HepG2 (cell line): ENCODE data around the gene PDE2A. TPM values are rescaled to one million over a fixed set of nuclear protein-coding genes. Genes with fewer than 3 reads are reported as not detected.

ENCODE experiments used
- ATAC-seq: fragments of 200-7000 bp; cut with Tn5 transposase; 3 replicates; pipeline ENCODE4 v1.9.1; 2020; ENCODE audit warnings: mild to moderate bottlenecking, moderate library complexity
- BruUV-seq: library from RNA; stranded (reverse); fragments of 400-500 nt; replicated peaks from 2 replicates; lab custom pipeline; 2021; lab: Mats Ljungman, UMichigan
- CTCF ChIA-PET: fragments of 300-600 bp; formaldehyde crosslinking; extraction: SDS; loops from one replicate; lab custom pipeline; 2021; ENCODE audit warnings: low total read pairs, inconsistent platforms, low intra/inter-chr PET ratio; lab: Yijun Ruan, JAX
- POLR2A ChIA-PET: fragments of 350-600 bp; sonication (Branson Sonifier 250); formaldehyde crosslinking; loops from one replicate; lab custom pipeline; 2020; ENCODE audit warnings: antibody characterized with exemption, inconsistent platforms; lab: Yijun Ruan, JAX
- DNase-seq: peaks from one replicate; pipeline ENCODE4 v3.0.0-alpha.2; 2015; ENCODE audit warnings: low spot score
- FAIRE-seq: peaks from 3 replicates; lab custom pipeline; 2011; peaks lifted over from hg19 to GRCh38; lab: Jason Lieb, UNC
- H2AFZ ChIP-seq: one replicate; pipeline ENCODE4 v1.6.1; 2011; ENCODE audit warnings: low read length, inconsistent platforms
- H3K27ac ChIP-seq: fragments of 300-600 bp; 3 replicates; pipeline ENCODE4 v1.8.0; 2011; ENCODE audit warnings: mixed run types, mild to moderate bottlenecking, mixed read lengths, low read length, inconsistent platforms; ENCODE audit not compliant: insufficient read depth; ENCODE audit errors: extremely low read length
- H3K27me3 ChIP-seq, 2 experiments: fragments of 200-600 bp in 1 of 2; 2 replicates in 1 of 2; 3 replicates in 1 of 2; pipeline versions ENCODE4 v1.6.0 to v1.8.0; 2011; ENCODE audit warnings: low read length in 2 of 2, mild to moderate bottlenecking in 2 of 2, moderate library complexity in 2 of 2, inconsistent platforms in 1 of 2; ENCODE audit not compliant: insufficient read depth in 2 of 2, control insufficient read depth in 1 of 2
- H3K36me3 ChIP-seq, 2 experiments: fragments of 200-600 bp in 1 of 2; replicated peaks in 1 of 2; 2 replicates in 1 of 2; 3 replicates in 1 of 2; pipeline versions ENCODE4 v1.5.1 to v1.8.0; 2011; ENCODE audit warnings: low read length in 2 of 2, inconsistent platforms in 1 of 2; ENCODE audit not compliant: insufficient read depth in 2 of 2, control insufficient read depth in 1 of 2
- H3K4me1 ChIP-seq: 2 replicates; pipeline ENCODE4 v1.5.1; 2012; ENCODE audit warnings: low read length, inconsistent platforms; ENCODE audit not compliant: insufficient read depth
- H3K4me2 ChIP-seq: 2 replicates; pipeline ENCODE4 v1.6.0; 2011; ENCODE audit warnings: low read depth, low read length, inconsistent platforms
- H3K4me3 ChIP-seq, 3 experiments: fragments of 200-600 bp in 1 of 3; sonication (generic), shearing (Covaris generic) in 1 of 3; replicated peaks in 1 of 3; 2 replicates each; pipeline ENCODE4 v1.5.1; 2011 to 2016; ENCODE audit warnings: low read length in 3 of 3, inconsistent platforms in 2 of 3, low read depth in 2 of 3, mild to moderate bottlenecking in 2 of 3, control low read depth in 1 of 3, mixed read lengths in 1 of 3; ENCODE audit not compliant: insufficient read depth in 1 of 3
- H3K79me2 ChIP-seq: one replicate; pipeline ENCODE4 v1.6.1; 2011; ENCODE audit warnings: low read length, inconsistent platforms; ENCODE audit not compliant: insufficient read depth
- H3K9ac ChIP-seq: 2 replicates; pipeline ENCODE4 v1.6.0; 2011; ENCODE audit warnings: mild to moderate bottlenecking, low read depth, low read length, inconsistent platforms; ENCODE audit not compliant: insufficient read depth
- H3K9me3 ChIP-seq: 2 replicates; pipeline ENCODE4 v1.5.1; 2012; ENCODE audit warnings: mild to moderate bottlenecking, low read length
- H4K20me1 ChIP-seq: 2 replicates; pipeline ENCODE4 v1.6.0; 2011; ENCODE audit warnings: inconsistent platforms, mild to moderate bottlenecking, low read length, moderate library complexity; ENCODE audit not compliant: insufficient read depth
- CENPX ChIP-seq: sonication (generic); formaldehyde crosslinking; IDR thresholded peaks from 2 replicates; pipeline ENCODE4 v1.9.0; 2021; ENCODE audit warnings: mild to moderate bottlenecking, missing genetic modification reagents, moderate library complexity
- HMG20A ChIP-seq: IDR thresholded peaks from 2 replicates; pipeline ENCODE4 v1.6.1; 2016; ENCODE audit warnings: borderline replicate concordance
- NR2F2 ChIP-seq: IDR thresholded peaks from 2 replicates; pipeline ENCODE4 v1.6.1; 2012; ENCODE audit warnings: low read depth, inconsistent platforms, borderline replicate concordance
- POLR2G ChIP-seq: fragments of 200-400 bp; formaldehyde crosslinking; IDR thresholded peaks from 2 replicates; pipeline ENCODE4 v1.6.1; 2018; ENCODE audit warnings: mild to moderate bottlenecking, low read depth, low read length, moderate library complexity
- SMARCE1 ChIP-seq: fragments of 450-650 bp; IDR thresholded peaks from 2 replicates; pipeline ENCODE4 v1.6.1; 2017; ENCODE audit warnings: borderline replicate concordance
- SP140L ChIP-seq: sonication (generic); formaldehyde crosslinking; IDR thresholded peaks from 2 replicates; pipeline ENCODE4 v1.4.0; 2020; ENCODE audit warnings: missing genetic modification reagents, borderline replicate concordance
- TBX2 ChIP-seq: sonication (generic); formaldehyde crosslinking; IDR thresholded peaks from 2 replicates; pipeline ENCODE4 v1.5.0; 2020; ENCODE audit warnings: missing genetic modification reagents, mild to moderate bottlenecking, borderline replicate concordance
- XRCC5 ChIP-seq: fragments of 200-400 bp; formaldehyde crosslinking; optimal IDR thresholded peaks from 2 replicates; pipeline ENCODE3; 2017; ENCODE audit warnings: mild to moderate bottlenecking, low read length
- ZFY ChIP-seq: sonication (generic); formaldehyde crosslinking; IDR thresholded peaks from 2 replicates; pipeline ENCODE4 v1.4.0; 2020; ENCODE audit warnings: missing genetic modification reagents
- ZNF747 ChIP-seq: sonication (generic); formaldehyde crosslinking; IDR thresholded peaks from 2 replicates; pipeline ENCODE4 v1.8.1; 2023; ENCODE audit warnings: missing genetic modification reagents, mild to moderate bottlenecking, borderline replicate concordance
- WGBS: methylation state at CpG from one replicate; pipeline ENCODE4 v1.1.6; 2017; ENCODE audit warnings: low lambda C conversion rate; 5-methylcytosine and 5-hydroxymethylcytosine counted together
- in situ Hi-C: cut with HindIII; loops from 2 replicates; pipeline ENCODE4 v1.10.0; 2017; ENCODE audit warnings: low pct_unique_long_range_greater_than_20kb; ENCODE audit not compliant: extremely low pct_ligation_motif_present
- intact Hi-C: fragments of 100-400 bp; cut with micrococcal nuclease; formaldehyde crosslinking; loops from one replicate; pipeline ENCODE4 v1.10.0; 2022; ENCODE audit not compliant: unreplicated experiment
- polyA plus RNA-seq, 8 experiments: library from polyadenylated mRNA; depleted of rRNA in 3 of 8; stranded (reverse) in 7 of 8; unstranded in 1 of 8; fragments of >200 nt; fragmentation: Illumina TruSeq in 4 of 8; extraction: Trizol in 4 of 8; gene quantifications; 2 replicates each; pipeline versions ENCODE4 v1.2.1 to v1.2.3, GENCODE V29; 2011 to 2016; ENCODE audit warnings: low read depth in 4 of 8, missing spikeins in 1 of 8, mixed read lengths in 1 of 8; ENCODE audit not compliant: insufficient read depth in 1 of 8
- total RNA-seq, 5 experiments: library from RNA; depleted of rRNA; stranded (reverse); fragments of >200 nt; fragmentation: Illumina TruSeq; extraction: Trizol; gene quantifications; 2 replicates each; pipeline ENCODE4 v1.2.3, GENCODE V29; 2016; ENCODE audit warnings: low read depth in 1 of 5

PDE2A gene
- total and polyA plus RNA-seq, 2 of the 13 experiments (the other 11 are each of a cell fraction or from before 2014, with no cell fraction given), result 3.1 TPM; not detected in 1

GRCh38 chr11:72541257-72541974 lies 132.8 kb downstream of the PDE2A start (continued):
- TF ChIP-seq CENPX (CRISPR knock-in tag), result no peak
- TF ChIP-seq ZFY (CRISPR knock-in tag), result no peak
- no peak for TF ChIP-seq HMG20A (CRISPR knock-in tag)

- TF ChIP-seq SMARCE1, result no peak
- no peak for TF ChIP-seq SP140L (CRISPR knock-in tag)
- no peak for TF ChIP-seq NR2F2
- no peak for TF ChIP-seq TBX2 (CRISPR knock-in tag)
- TF ChIP-seq POLR2G, result no peak
- TF ChIP-seq ZNF747 (CRISPR knock-in tag), result no peak
- no peak for TF ChIP-seq XRCC5
- ATAC-seq (no peak), DNase-seq (no peak), FAIRE-seq (no peak)
- POLR2A ChIA-PET, result no interaction called here
- Histone ChIP-seq H3K4me1 (no peaks in the 10 kb centered on the region), H4K20me1 (no peaks in the 10 kb centered on the region), H2AFZ (no peak overlapping the region), H3K36me3 (no peaks in the 10 kb centered on the region), H3K27ac (no peak overlapping the region), H3K4me2 (no peak overlapping the region), H3K79me2 (no peaks in the 10 kb centered on the region), H3K9ac (no peak overlapping the region), H3K27me3 (peaks cover 0 to 29% of the 10 kb centered on the region in 2 experiments; a peak in 2 of 5 replicates), H3K4me3 (no peak overlapping the region), H3K9me3 (no peaks in the 10 kb centered on the region)
- BruUV-seq, result no TSS peak
- CTCF ChIA-PET, result no interaction called here
- intact Hi-C loops (no loop called here), in situ Hi-C loops (no loop called here)
- WGBS, result 45% methylated on average over 2 of the region's 2 CpGs
Observed at GRCh38 chr11:72537051-72537450, 137.2 kb downstream of the PDE2A start.
